Muscle layer of duodenum (tissue), 2 donors: ENCODE data around the gene DNAJC1.
"Not testable (repeated sequence)": the region's sequence is repeated elsewhere in the genome, so short reads cannot be mapped to it uniquely, and the experiment has no call there.

ENCODE experiments used
- H3K27ac ChIP-seq: one replicate; pipeline ENCODE4 v1.7.0; 2013; ENCODE audit warnings: mild to moderate bottlenecking, low read length
- H3K27me3 ChIP-seq: one replicate; pipeline ENCODE4 v1.7.0; 2013; ENCODE audit warnings: low read depth, mild to moderate bottlenecking, control low read depth, low read length
- H3K36me3 ChIP-seq, 2 donors: one replicate each; pipeline ENCODE4 v1.7.0; 2013; ENCODE audit warnings: low read length in 2 of 2, control low read depth in 1 of 2, mild to moderate bottlenecking in 1 of 2; ENCODE audit not compliant: insufficient read depth in 2 of 2, control insufficient read depth in 1 of 2
- H3K4me1 ChIP-seq, 2 donors: one replicate each; pipeline ENCODE4 v1.7.0; 2013; ENCODE audit warnings: low read length in 2 of 2, mild to moderate bottlenecking in 2 of 2, control low read depth in 1 of 2, moderate library complexity in 1 of 2; ENCODE audit not compliant: insufficient read depth in 2 of 2, control insufficient read depth in 1 of 2
- H3K4me3 ChIP-seq, 2 donors: one replicate each; pipeline ENCODE4 v1.7.0; 2013; ENCODE audit warnings: low read length in 2 of 2, low read depth in 1 of 2, mild to moderate bottlenecking in 1 of 2
- H3K9me3 ChIP-seq, 2 donors: one replicate each; pipeline ENCODE4 v1.7.0; 2013; ENCODE audit warnings: low read length in 2 of 2, control low read depth in 1 of 2, mild to moderate bottlenecking in 1 of 2; ENCODE audit not compliant: control insufficient read depth in 1 of 2
- donor health status: healthy.

DNAJC1 gene

DNA sequence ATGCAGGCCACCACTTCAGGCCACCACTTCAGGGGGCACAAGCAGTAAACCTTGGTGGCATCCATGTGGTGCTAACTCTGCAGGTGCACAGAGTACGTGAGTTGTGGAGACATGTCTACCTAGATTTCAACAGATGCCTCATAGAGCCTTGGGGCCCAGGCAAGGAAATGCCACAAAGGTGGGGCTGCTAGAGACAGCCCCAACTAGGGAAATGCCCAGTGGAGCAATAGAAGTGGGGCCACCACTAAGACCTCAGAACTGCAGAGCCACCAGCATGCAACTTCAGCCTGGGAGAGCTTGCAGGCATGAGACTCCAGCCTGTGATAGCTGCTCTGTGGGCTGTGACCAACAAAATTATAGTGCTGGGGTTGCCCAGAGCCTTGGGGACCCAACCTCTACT is 107.6 kb downstream of the DNAJC1 start:
- no peak overlapping the region for H3K27ac ChIP-seq
- peaks cover 0 to 6% of the 10 kb centered on the region in 2 donors for H3K9me3 ChIP-seq
- H3K4me3 ChIP-seq, result no peak overlapping the region
- peaks cover 11 to 35% of the 10 kb centered on the region in 2 donors for H3K36me3 ChIP-seq
- H3K4me1 ChIP-seq, result no peaks in the 10 kb centered on the region
- no peaks in the 10 kb centered on the region for H3K27me3 ChIP-seq

GRCh38 chr10:21894648-21895342 is 108.7 kb downstream of the DNAJC1 start:
- Histone ChIP-seq H3K27me3 (no peaks in the 10 kb centered on the region), H3K27ac (no peak overlapping the region), H3K4me1 (no peaks in the 10 kb centered on the region), H3K36me3 (peaks cover 11 to 39% of the 10 kb centered on the region in 2 donors), H3K9me3 (peaks cover 0 to 8% of the 10 kb centered on the region in 2 donors), H3K4me3 (no peak overlapping the region)

- H3K4me3 ChIP-seq, result no peak overlapping the region
- peaks cover 3 to 33% of the 10 kb centered on the region in 2 donors for H3K36me3 ChIP-seq
- no peaks in the 10 kb centered on the region for H3K27me3 ChIP-seq
- no peak overlapping the region for H3K27ac ChIP-seq
- H3K9me3 ChIP-seq, result peaks cover 0 to 18% of the 10 kb centered on the region in 2 donors
- H3K4me1 ChIP-seq, result no peaks in the 10 kb centered on the region
These were observed 112.1 kb downstream of the DNAJC1 start for GRCh38 chr10:21891439-21891838.

DNA sequence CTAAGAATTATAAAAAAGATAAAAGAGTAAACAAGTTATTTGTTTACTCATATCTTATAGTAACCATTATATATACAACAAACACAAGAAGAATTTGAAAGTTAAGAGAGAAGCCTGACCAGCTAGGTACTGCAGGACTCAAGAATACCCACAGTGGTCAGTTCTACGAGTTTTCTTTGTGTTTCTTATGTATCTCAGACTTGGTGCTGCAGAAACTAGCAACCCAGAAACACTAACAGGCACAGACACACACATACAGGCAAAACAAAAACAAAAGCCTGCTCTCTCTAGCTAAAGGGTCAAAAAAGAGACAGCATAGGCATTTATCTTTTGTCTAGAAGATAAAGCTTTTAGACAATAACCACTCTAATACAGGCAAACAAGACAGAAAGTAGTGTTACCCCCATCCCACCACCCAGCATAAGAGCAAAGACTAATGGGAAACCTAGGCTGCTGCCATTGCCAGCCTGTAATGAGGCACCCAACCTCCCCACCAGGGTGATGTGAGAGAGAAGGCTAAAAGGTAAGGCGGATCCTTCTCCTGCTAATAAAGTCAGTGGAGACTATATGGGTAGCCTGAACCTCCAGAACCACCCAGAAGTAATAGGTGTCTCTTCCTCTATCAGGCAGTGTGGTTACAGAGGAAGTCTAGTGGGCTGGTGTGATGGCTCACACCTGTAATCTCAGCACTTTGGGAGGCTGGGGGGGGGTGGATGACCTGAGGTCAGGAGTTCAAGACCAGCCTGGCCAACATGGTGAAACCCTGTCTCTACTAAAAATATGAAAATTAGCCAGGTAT is 113.9 kb downstream of the DNAJC1 start:
- H3K27ac ChIP-seq, result no peak overlapping the region
- no peaks in the 10 kb centered on the region for H3K27me3 ChIP-seq
- H3K4me3 ChIP-seq, result no peak overlapping the region
- peaks cover 3 to 22% of the 10 kb centered on the region in 2 donors for H3K36me3 ChIP-seq
- peaks cover 0 to 31% of the 10 kb centered on the region in 2 donors for H3K9me3 ChIP-seq
- no peaks in the 10 kb centered on the region for H3K4me1 ChIP-seq

DNA sequence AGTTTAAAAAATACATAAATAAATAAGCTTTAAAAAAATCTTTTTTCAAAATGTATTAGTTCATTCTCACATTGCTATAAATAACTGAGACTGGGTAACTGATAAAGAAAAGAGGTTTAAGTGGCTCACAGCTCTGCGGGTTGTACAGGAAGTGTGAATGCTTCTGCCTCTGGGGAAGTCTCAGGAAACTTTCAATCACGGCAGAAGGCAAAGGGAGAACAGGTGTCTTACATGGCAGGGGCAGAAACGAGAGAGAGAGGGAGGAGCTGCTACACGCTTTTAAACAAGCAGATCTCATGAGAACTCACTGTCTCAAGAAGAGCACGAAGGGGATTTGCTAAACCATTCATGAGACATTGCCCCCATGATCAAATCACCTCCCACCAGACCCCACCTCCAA is 114.6 kb downstream of the DNAJC1 start:
- H3K4me1 ChIP-seq, result no peaks in the 10 kb centered on the region
- peaks cover 3 to 22% of the 10 kb centered on the region in 2 donors for H3K36me3 ChIP-seq
- no peaks in the 10 kb centered on the region for H3K27me3 ChIP-seq
- no peak overlapping the region for H3K27ac ChIP-seq
- H3K4me3 ChIP-seq, result no peak overlapping the region
- H3K9me3 ChIP-seq, result peaks cover 0 to 31% of the 10 kb centered on the region in 2 donors

GRCh38 chr10:21885940-21886339 is 117.6 kb downstream of the DNAJC1 start:
- Histone ChIP-seq H3K36me3 (peaks cover 6 to 17% of the 10 kb centered on the region in 2 donors), H3K9me3 (peaks cover 0 to 24% of the 10 kb centered on the region in 2 donors), H3K4me1 (no peaks in the 10 kb centered on the region), H3K27ac (no peak overlapping the region), H3K27me3 (no peaks in the 10 kb centered on the region), H3K4me3 (no peak overlapping the region)

GRCh38 chr10:21873198-21873597 is 130.3 kb downstream of the DNAJC1 start:
- Histone ChIP-seq H3K36me3 (peaks cover 0 to 23% of the 10 kb centered on the region in 2 donors), H3K9me3 (peaks cover 0 to 12% of the 10 kb centered on the region in 2 donors)

DNA sequence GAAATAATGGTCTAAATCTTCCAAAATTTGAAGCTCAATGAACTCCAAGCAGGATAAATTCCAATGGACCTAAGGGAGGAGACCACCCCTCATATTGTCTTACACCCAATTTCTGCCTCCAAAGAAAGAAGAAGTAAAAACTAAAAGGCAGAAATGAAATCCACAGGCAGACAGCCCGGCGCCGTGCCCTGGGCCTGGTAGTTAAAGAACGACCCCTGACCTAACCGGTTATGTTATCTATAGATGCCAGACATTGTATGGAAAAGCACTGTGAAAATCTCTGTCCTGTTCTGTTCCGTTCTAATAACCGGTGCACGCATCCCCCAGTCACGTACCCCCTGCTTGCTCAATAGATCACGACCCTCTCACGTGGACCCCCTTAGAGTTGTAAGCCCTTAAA is 130.8 kb downstream of the DNAJC1 start:
- not testable (repeated sequence) for H3K27me3 ChIP-seq, H3K27ac ChIP-seq, H3K4me1 ChIP-seq, H3K4me3 ChIP-seq
- Histone ChIP-seq H3K9me3 (peaks cover 0 to 12% of the 10 kb centered on the region in 2 donors), H3K36me3 (peaks cover 0 to 23% of the 10 kb centered on the region in 2 donors)

More at GRCh38 chr10:21873198-21873597, 130.3 kb downstream of the DNAJC1 start:
- H3K4me1 ChIP-seq, result no peaks in the 10 kb centered on the region
- H3K4me3 ChIP-seq, result no peak overlapping the region
- no peak overlapping the region for H3K27ac ChIP-seq
- no peaks in the 10 kb centered on the region for H3K27me3 ChIP-seq

GRCh38 chr10:21870849-21871248 is 132.7 kb downstream of the DNAJC1 start:
- Histone ChIP-seq H3K27me3 (no peaks in the 10 kb centered on the region), H3K4me3 (no peak overlapping the region), H3K36me3 (peaks cover 0 to 23% of the 10 kb centered on the region in 2 donors), H3K4me1 (no peaks in the 10 kb centered on the region), H3K27ac (no peak overlapping the region), H3K9me3 (peaks cover 0 to 16% of the 10 kb centered on the region in 2 donors)

DNA sequence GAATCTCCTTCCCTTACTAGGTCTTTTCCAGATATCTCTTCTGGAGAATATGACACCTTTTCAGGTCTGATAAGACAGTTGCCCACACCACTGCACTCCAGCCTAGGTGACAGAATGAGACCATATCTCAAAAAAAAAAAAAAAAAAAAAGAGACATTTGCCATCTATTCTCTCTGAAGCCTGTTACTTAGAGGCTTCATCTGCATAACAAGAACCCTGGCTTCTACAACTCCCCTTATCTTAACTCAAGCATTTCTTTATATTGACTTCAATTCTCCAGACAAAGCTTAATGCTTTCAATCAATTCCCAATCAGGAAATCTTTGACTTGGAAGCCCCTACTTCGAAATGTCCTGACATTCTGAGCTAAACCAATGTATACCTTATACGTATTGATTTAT is 134.4 kb downstream of the DNAJC1 start:
- peaks cover 0 to 15% of the 10 kb centered on the region in 2 donors for H3K36me3 ChIP-seq
- H3K27me3 ChIP-seq, H3K27ac ChIP-seq, H3K4me3 ChIP-seq, H3K4me1 ChIP-seq: not testable (repeated sequence)
- H3K9me3 ChIP-seq, result peaks cover 0 to 16% of the 10 kb centered on the region in 2 donors

GRCh38 chr10:21860718-21861117 is 142.8 kb downstream of the DNAJC1 start:
- no peaks in the 10 kb centered on the region for H3K4me1 ChIP-seq
- no peaks in the 10 kb centered on the region for H3K27me3 ChIP-seq
- H3K27ac ChIP-seq, result no peak overlapping the region
- H3K36me3 ChIP-seq, result no peaks in the 10 kb centered on the region
- no peak overlapping the region for H3K4me3 ChIP-seq
- H3K9me3 ChIP-seq, result no peaks in the 10 kb centered on the region
